ENCODE data around the gene FLT3. TPM values are rescaled to one million over a fixed set of nuclear protein-coding genes. Genes with fewer than 3 reads are reported as not detected.

FLT3 gene
- total and polyA plus RNA-seq, 9 of the 15 experiments (the other 6 are each of a cell fraction or from before 2014, with no cell fraction given), result not detected

DNA sequence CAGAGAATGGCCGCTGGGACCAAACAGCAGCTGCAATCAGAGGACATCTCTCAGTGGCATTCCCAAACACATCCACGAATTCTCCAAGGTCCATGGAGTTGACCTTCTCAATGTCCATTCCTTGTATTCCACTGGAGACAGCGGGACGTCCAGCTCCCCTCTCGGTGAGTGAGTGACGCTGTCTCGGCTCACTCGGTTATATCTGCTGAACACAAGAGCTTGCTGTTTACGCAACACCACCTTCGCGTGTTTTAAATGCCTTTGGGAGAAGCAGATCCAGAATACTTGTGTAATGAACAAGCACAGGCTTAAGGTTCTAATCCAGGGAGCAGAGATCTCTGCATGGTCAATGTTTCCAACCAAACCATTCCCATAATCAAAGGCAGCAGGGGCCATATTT, 111.9 kb downstream of the FLT3 start, which contains the start of gene URAD:
Gene URAD, minus strand, starts transcription at position 174 of the 400 bp plus-strand sequence. Its CDS starts 56 bp downstream, at position 118.
- H4K20me1 ChIP-seq (replicated peaks; ENCODE audit: control insufficient read depth, insufficient read depth, low read length), result no peaks in the 10 kb centered on the region
- H3K9me1 ChIP-seq (ENCODE audit: control insufficient read depth, insufficient read depth, low read length), result no peaks in the 10 kb centered on the region
- no TSS peak for BruUV-seq (replicated peaks)
- no peak within 1 kb of the TSS for H3K4me2 ChIP-seq (ENCODE audit: insufficient read depth, low read length)
- CTCF ChIA-PET (ENCODE audit: low intra/inter-chr PET ratio), result no interaction called here
- POLR2A ChIA-PET, result interaction anchor here (0.6 kb wide), 1 partner anchor 162 kb away, joined by 3 read pairs; no protein-coding TSS in a partner anchor
- H3K4me3 ChIP-seq, result no peak within 1 kb of the TSS
- H3K9me3 ChIP-seq (replicated peaks; ENCODE audit: control insufficient read depth, insufficient read depth, low read depth, low read length), result no peaks in the 10 kb centered on the region
- no peak within 1 kb of the TSS for H2AFZ ChIP-seq (ENCODE audit: low read depth, low read length)
- H3K27ac ChIP-seq (ENCODE audit: extremely low read depth, low read depth, low read length), result no peak within 1 kb of the TSS
- WGBS (ENCODE audit: insufficient coverage, low coverage, missing lambda C conversion rate), result 2% methylated on average over 11 of the region's 11 CpGs
- H3K27me3 ChIP-seq (ENCODE audit: control insufficient read depth in 2 of 2, insufficient read depth in 2 of 2, low read length in 2 of 2), result peaks cover 0 to 20% of the 10 kb centered on the region in 2 experiments; a peak in 2 of 5 replicates
- H3K9ac ChIP-seq (ENCODE audit: insufficient read depth in 1 of 2, low read depth in 2 of 2, low read length in 2 of 2), result no peak within 1 kb of the TSS
- DNase-seq (ENCODE audit: extremely low read depth in 1 of 4, low spot score in 3 of 4) (no peak), FAIRE-seq (no peak), ATAC-seq (no peak)
- no peaks in the 10 kb centered on the region for H3K36me3 ChIP-seq (ENCODE audit: control insufficient read depth, insufficient read depth, low read length)
- in situ Hi-C loops (cut with MboI), result loop anchor here (5.0 to 10.0 kb wide), 2 partner anchors 611 to 1034 kb away; no protein-coding TSS in a partner anchor
- intact Hi-C loops (cut with micrococcal nuclease), result no loop called here
- no peaks in the 10 kb centered on the region for H3K79me2 ChIP-seq (ENCODE audit: control insufficient read depth, insufficient read depth, low read length)
- no peak for TF ChIP-seq PCBP2 (IDR thresholded peaks at IDR 0.05; ENCODE audit: low read depth, low read length, poor library complexity, severe bottlenecking)
- TF ChIP-seq, protein P1, sequence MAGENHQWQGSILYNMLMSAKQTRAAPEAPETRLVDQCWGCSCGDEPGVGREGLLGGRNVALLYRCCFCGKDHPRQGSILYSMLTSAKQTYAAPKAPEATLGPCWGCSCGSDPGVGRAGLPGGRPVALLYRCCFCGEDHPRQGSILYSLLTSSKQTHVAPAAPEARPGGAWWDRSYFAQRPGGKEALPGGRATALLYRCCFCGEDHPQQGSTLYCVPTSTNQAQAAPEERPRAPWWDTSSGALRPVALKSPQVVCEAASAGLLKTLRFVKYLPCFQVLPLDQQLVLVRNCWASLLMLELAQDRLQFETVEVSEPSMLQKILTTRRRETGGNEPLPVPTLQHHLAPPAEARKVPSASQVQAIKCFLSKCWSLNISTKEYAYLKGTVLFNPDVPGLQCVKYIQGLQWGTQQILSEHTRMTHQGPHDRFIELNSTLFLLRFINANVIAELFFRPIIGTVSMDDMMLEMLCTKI (IDR thresholded peaks at IDR 0.05; ENCODE audit: partially characterized antibody), result no peak
- no peak for TF ChIP-seq RBM34 (IDR thresholded peaks at IDR 0.05; ENCODE audit: borderline replicate concordance, insufficient read depth, low read length)
- no peak for TF ChIP-seq ELF4 (CRISPR knock-in tag; IDR thresholded peaks at IDR 0.05)
- TF ChIP-seq PHF20 (IDR thresholded peaks at IDR 0.05; ENCODE audit: partially characterized antibody), result no peak
- no peak for TF ChIP-seq SIN3A (IDR thresholded peaks at IDR 0.05; ENCODE audit: borderline replicate concordance in 2 of 2, control insufficient read depth in 1 of 2, low read depth in 2 of 2, low read length in 2 of 2)
- no peaks in the 10 kb centered on the region for H3K4me1 ChIP-seq (replicated peaks in 1 of 2; ENCODE audit: control insufficient read depth in 2 of 2, insufficient read depth in 2 of 2, low read length in 2 of 2)

Data from K562 (cell line).